Inferior parietal cortex (tissue), 1 donor: ENCODE results near the gene BSX.

Source experiments
- DNase-seq: peaks from one replicate; pipeline ENCODE4 v3.0.0-alpha.2; 2016; ENCODE audit errors: extremely low spot score

Gene BSX

DNA sequence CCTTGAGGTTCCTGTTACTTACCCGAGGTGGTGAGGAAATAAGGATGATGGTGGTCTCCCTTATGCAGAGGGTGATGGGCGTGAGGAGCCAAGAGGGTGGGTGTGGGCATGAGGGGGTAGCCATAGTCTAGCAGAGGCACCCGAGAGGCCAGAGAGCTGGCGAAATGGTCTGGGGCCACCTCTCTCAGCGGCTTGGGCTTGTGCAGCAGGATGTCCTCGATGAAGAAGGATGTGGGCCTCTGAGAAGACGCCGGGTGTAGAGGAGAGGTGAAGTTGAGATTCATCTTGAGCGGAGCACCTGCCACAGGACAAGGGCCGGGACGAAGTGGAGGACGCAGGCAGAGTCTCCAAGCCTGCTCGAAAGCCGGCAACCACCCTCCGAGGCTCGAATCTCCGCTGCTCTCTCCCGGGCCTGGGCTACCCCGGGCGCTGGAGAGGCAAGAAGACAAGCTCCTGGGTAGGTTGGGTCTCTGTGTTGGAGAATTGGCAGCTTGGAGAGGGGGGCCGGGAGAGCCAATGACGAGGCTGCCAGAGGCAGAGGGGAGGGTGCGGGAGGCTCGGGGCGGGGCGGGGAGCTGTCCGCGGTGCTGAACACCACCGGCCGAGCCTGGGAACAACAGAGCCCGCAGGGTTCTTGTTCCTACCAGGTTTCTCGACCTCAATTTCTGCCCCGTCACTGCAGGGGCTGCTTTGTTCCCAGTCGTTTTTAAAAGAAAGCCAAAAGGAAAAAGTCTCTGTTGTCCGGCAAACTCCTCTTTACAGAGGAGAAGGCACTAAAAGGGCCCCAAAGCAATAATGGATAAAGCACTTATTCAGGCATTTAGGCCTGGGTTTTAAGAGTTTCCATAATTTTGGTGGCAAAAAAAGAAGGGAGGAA lies at the start of gene BSX:
Gene BSX (minus strand): TSS at position 447 of the 877 bp plus-strand sequence. CDS start 163 bp downstream, at position 284.
- DNase-seq: peak; percentile 9

DNA sequence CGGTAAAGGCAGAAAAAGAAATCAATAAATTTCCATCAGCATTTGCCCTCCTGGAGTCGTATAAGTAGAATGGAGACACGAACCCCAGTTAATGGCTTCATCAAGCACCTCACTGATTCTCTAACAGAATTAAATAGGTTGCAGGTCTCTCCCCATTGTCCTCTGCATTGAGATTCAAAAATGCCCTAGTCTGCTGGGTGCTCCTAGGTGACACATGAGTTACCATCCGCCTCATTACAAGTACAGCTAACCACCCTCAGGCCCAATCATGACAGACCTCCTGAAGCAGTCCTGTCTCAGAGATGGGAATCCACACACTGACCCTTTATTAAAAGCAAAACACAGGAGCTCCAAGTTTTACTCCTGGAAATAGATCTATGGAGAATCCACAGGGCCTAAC lies 48.9 kb upstream of the BSX start:
- DNase-seq: no peak

DNA sequence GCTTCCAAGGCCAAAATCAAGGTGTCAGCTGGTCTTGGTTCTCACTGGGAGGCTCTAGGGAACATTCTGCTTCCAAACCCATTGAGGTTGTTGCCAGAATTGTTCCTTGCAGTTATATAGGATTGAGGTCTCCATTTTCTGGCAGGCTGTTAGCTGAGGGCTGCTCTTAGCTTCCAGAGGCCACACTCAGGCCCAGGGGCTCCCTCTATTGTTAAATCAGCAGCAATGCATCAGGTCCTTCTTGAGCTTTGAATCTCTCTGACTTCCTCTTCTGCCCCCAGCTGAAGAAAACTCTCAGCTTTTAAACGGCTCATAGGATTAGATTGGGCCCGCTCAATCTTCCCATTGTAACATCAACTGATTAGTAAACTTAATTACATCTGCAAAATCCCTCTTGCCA lies 39.3 kb upstream of the BSX start:
- DNase-seq: peak; percentile 45

DNA sequence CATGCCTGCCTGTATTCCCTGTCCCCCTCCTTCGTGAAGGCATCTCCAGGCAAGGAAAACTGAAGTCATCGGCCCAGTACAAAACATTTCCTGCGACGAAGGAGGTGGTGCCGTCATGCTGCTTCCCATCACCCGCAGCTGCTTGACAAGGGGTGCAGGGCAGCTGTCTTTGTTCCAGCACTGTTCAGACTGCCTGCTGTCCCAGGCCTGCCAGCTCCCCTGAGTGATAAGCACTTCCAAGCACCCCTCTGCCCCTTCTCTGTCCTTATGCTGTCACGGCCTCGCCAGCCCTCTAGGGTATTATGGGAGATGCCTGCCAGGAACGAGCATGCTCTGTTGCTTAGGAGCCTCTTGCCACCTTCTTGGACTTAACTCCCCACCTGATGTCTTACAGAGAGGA lies 37.1 kb upstream of the BSX start:
- DNase-seq: no peak

DNA sequence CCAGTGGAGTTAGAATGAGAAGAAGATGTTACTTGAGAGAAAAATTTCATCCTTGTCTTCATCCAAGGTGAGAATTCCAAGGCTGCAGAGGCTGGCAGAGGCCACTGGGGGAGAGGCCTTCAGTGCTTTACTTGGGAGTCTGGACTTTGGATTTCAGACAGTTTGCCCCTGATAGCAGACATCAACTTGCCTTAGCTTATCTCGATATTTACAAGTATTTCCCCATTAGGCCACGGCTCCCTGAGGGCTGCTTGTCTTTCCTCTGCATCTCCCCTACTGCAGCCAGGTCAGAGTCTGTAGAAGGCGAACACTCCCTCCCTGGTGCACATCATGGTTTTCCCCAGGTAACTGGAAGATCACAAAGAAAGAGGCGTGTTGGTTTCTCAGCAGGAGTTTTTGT lies 29.9 kb upstream of the BSX start:
- DNase-seq: no peak

DNA sequence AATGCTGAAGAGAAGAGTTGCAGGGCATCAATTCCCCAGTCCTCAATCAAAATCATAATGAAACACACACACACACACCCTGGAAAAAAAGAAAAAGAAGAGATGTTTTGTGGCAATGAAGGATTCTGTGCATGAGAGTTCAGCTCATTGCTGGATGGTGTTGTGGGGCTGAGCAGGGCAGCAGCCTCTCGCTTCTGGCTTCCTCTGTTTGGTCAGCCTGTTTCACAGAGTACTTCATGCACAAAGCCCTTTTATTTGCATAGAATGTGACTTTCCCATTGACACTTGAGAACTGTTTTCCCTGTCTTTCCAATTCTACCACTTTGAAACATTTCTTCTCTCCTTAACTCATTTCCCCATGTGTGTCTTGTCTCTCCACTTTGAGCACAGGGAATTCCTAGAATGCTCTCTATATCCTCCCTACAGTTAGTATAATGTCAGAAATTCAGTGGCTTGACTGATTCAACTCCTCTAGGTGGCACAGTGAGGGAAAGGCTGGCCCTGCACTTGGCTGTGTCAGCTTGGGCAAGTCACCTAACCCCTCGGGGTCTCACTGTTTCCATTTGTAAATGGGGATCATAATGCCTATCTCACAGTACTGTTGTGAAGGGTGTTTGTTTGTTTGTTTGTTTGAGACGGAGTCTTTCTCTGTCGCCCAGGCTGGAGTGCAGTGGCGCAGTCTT lies 25.4 kb upstream of the BSX start:
- no peak for DNase-seq

DNA sequence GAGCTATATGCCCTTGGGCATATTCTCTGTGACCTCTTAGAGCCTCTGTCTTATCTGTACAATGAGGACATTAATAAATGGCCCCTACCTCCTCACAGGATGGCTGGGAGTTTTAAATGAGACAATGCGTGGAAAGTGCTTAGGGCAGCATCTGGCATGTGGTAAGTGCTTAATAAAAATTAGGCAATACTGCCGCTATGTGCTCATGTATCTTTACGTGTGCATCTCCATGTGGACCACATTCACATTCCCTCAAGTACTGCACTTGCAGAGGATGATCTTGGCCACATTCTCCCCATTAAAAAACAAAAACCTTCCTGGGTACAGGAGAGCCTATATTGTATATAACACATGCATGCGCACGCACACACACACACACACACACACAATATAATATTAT lies 19.1 kb upstream of the BSX start:
- no peak for DNase-seq

DNA sequence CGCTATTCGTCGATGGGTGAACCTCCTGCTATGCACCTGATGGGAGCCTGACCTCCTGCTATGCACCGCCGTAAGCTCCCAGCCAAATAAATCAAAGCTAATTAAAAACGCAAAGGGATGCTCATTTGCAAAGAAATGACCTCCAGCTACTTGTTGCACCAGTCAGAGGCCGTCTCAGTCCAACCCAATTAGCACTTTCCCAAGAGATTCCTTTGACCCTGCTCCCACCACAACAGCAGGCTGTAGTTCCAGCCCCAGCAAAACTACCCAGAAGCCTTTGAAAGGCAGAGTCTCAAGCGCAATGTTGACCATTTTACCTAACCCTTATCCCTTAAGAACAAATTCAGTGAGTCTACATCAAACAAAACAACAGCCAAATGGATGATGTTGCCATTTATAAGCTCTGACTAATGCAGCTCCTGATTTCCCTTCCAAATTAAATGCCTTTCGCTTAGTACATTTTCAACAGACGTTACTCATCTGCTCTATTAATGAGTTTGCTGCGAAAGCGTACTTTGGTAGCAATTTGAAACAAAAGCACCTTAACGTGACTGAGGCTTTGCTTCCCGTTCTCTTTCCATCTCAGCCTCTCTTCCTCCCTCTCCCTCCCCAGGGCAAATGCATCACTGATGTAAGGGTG lies 17.2 kb upstream of the BSX start:
- no peak for DNase-seq

DNA sequence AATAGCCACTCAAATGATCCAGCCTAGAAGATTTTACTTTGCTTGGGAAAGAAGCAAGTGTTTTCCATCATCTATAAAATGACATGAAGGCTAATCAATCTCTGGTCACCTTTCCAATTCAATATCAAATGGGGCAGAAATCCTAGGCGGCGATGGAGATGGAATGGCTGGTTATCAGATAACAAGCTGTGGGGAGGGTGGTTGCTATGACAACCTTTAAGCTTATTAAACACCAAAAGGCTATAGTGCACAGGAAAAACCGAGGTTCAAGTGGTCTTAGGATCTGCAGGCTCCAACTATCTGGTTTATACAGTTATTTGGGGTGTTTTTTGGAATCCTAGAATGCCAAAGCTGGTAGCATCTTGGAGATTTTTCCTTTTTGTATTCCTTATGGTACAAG lies 13.9 kb upstream of the BSX start:
- DNase-seq: no peak

DNA sequence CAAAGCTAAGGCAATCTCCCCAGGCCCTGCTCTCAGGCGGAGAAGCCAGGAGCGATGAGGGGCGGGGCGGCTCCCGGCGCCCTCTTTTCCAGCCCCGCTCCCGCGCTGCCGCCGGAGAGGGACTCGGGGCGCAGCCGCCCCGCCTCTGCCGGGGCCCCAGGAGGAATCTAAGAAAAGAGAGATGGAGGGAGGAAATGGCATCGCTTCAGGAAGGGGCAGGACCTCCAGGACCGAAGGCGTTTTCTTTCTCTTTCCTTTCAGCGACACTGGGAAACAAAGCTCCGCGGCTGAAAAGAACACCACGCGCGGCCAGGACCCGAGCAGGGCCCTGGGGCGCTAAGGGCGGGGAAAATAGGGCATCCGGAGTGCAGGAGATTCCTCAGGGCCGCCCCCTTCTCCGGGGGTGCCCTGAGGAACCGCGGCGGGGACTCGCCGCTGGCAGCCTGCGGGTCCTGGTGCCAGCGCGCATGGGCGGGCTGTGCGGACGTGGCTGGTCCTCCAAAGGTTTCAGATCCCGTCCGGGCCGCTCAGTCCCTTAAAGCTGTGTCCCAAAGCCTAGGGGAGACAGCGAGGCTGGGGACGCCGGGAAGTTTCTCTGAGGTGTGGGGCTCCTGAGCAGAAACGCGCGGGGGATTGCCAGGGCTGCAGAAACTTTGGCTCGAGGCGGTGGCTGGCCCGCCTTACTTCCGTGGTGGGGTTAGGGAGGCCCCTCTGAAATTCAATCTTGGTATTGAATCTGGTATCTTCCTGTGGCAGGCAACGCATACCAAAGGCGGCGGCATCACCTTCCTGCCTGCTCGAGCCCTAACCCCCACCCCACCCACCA lies 2.8 kb upstream of the BSX start:
- no peak for DNase-seq

DNA sequence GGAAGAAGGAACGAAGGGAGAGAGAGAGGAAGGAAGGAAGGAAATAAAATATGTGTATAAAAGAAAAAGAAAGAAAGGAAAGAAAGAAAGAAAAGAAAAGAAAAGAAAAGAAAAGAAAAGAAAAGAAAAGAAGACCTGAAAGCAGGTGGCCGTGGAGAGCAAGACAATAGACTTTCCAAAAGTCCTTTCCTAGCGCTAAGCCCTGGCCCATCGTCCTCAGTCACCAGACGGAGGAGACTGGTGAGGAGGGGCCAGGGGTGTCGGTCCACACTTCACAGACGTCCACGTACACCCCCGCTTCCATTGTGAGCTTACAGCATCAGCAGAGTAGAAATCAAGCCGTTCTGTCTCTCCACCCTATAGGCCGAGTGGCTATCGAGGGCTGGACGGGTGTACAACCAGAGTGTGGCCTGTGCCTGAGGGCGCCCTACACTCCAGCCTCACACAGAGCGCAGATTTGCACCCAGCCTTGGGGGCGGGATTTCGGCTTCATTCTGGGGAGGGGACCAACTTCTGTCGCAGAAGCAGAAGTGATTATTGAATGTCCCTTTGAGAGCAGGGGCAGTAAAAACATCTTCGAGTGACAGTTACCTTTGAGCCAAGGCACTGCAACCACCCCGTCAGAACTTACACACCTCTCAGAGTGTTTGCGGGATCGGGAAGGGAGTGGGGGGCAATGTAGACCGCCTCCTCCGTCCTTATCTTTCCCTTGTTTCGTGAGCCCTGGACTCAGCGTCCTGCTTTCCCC lies 2.0 kb upstream of the BSX start:
- DNase-seq: no peak

DNA sequence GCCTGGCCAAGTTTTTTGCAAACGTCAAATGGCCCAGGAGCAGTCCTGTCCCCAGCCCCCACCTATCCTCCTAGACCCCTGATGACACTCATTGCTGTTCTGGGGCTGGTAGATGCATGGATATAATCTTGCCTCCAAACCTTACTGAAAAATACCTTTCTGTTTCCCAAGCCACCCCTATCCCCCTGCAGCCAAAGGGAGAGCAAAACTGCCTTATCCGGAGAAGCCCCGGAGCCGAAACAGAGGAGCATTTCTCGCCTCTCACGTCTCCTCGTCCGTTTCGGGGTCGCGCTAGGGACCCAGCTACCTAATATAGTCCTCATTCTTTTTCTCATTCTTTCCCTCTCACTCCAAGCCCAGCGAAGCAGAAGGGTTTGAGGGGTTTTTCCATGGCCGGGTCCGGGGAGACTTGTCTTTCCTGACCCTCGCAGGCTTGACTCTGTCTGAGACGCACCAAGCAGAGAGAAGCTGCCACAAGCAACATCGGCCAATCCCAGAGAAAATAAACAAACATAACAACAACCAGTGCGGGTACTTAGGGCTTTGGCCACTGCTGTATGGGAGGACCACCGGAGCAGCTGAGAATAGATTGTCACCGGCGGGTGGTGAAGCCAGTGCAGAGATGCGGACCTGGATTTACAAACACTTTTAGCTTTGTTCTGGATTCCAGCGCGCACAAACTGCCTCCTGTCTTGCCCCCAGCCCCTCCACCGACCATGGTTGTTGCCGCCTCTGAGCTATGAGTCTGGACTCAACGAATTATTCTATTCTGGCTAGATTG lies 1.6 kb downstream of the BSX start:
- DNase-seq: no peak

DNA sequence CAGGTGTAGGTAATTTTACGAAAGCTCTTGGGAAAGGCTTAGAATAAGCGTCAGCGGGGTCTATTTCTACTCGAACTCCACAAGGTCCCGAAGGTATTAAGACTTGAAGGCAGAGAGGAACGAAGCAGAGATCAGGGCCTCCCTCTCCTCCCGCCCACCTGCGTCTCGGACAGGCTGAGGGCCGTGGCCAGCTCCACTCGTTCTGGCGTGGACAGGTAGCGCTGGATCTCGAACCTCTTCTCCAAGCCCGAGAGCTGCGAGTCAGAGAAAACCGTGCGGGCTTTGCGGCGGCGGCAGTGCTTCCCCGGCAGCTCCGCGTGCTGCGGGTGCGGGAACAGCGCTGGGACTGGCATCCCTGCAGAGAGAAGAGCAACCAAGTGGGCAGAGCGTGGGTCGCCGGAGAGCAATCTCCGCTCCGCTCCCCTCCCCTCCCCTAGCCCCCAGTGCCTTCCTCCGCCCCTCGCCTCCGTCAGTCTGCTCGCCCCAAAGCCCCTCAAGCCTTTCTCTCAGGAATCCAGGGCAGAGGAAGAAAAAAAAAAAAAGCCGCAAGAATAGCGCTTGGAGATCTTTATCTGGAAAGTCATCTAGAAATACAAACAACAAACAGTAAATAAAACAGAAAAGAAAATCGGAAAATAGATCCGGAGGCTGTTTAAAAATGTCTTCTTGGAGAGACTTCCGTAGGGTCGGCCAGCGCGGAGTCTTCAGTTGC lies 2.4 kb downstream of the BSX start:
- no peak for DNase-seq

DNA sequence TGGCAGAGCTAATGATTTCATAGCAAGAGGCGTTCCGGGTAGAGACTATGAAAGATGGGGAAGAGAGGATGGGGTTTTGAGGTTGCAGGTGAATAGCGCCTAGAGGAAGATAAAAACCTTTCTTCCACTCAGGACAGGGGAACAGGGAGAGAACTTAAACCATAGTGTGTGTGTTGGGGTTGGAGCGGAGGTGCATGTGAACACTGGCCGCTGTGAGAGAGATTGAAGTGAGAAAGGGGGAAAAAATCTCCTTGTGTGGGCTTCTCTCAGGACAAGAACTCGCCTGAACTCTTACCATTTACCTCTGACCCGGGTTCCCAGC lies 3.4 kb downstream of the BSX start:
- no peak for DNase-seq

DNA sequence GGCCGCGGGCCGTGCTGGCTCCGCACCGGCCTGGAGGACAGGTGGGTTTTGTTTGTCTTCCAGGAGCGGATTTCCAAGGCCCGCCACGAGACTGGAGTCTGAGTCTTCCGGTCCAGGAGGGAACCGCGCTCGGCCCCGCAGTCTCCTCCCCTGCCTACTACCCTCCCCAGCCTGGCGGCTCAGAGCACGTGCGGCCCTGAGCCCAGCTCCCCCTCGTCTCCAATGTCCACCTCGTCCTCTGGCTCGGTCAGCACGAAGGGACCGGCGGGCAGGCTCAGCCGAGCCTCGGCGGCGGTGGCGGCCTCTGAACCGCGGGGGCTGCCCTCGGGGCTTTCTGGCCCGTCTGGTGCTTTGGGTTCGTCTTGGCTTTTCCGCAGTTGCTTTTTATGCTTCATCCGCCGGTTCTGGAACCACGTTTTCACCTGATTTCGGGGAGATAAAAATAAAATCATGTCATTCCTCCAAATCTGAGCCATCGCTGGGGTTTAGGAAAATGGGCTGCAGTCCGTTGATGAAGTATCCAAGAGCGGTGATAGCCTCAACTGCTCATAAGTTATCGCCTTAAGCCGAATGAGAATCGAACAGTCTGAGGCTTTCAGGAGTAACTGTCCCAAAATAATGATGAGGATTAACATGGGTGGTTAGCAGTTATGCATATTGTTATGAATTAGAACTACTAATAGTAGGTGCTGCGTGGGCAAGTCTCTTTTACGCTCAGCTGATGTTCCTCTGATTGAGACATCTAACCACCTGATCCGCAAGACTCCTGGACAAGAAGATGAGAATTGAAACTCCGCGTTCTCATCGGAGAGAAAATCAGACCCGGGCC lies 4.0 kb downstream of the BSX start:
- no peak for DNase-seq

DNA sequence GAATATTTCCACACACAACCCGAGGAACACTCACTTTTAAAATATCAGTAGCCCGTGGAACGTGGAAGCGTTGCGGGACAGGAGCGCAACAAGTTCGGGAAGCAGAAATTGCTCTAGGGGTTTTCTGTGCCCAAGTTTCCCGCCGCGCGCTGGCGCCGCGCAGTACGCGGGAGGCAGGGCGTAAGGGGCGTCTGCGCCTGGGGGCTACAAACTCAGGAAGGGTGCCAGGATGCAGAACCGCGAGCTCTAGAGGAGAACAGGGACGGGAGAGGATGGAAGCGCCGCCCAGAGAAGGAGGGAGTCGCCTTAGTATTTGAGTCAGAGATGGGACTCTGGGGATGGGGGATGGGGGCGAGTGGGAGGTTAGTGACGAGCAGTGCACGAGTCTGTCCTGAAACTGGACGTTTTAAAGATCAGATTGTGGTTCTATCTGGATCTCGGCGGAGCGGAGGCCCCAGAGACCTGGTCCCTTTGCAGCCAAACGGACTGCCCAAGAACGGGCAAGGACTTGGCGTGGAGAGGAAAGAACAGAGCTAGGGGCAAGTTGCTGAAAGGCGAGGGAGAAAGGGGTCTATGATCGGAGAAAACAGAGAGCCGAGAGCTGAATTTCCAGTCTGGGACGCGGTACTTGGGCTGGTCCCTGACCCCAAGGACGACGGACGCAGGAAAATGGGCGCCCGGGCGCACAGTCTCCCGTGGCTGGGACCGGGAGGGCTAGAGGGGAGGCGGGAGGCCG lies 4.7 kb downstream of the BSX start:
- no peak for DNase-seq

DNA sequence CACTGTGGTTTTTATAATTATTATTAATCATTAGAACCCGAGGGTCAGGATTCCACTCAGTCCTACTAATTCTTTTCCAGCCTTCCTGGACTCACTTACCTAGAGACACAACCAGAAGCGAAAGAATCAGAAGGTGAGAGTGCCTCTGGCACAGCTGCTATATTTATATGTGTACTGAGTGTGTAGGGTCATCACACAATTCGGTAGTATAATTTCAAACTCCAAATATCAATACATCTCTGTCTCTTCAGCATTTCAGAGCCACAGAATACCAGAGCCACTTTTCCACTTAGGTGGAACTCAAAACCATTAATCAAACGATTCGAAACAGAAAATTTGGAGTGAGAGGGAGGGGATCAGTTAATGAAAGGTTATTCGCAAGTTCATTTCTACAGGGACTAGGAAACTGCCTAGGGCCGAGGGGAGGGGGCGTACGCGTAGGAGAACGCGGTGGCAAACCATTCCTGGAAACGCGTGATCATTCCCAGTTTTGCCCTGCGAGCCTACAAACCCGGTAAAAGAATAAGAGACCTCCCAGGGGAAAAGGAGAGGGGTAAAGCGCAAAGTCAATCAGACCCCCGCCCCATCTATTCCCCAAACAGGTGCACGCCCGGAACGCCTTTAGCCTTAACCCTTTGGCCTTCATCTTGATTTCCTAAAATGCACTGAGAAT lies 5.4 kb downstream of the BSX start:
- DNase-seq: no peak

DNA sequence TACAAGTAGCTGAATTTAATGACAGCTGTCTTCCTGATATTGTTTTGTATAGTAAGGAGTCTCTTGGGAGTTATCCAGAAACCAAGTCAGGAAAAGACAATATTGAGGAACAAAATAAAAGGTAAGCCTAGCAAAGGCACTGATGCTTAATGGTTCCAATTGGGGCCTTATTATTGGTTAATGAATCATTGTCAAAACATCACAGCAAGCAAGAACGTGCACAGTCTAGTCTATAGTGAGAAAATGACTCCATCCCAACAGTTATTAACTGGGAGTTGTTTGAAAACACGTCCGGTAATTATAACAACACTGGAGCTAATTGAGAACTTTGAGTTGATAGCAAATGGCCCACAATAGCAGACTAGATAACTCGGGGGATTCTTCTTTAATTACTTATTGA lies 17.7 kb downstream of the BSX start:
- DNase-seq: no peak
